ENCODE data around the gene ST7. TPM values are rescaled to one million over a fixed set of nuclear protein-coding genes. Genes with fewer than 3 reads are reported as not detected.

ST7 gene
- total RNA-seq, 1 experiment from 2014 or later, result 12.4 TPM

GRCh38 chr7:117247809-117248208 lies 294.5 kb downstream of the ST7 start:
- H3K4me1 Mint-ChIP-seq, result no peaks in the 10 kb centered on the region
- peaks cover 9% of the 10 kb centered on the region; the same call in 1 of the 2 replicates for H3K36me3 Mint-ChIP-seq
- no peak for TF ChIP-seq ZNF671 (CRISPR knock-in tag; IDR thresholded peaks at IDR 0.05)
- no peak for TF ChIP-seq TCF7 (CRISPR knock-in tag; IDR thresholded peaks at IDR 0.05; ENCODE audit: low read depth)
- TF ChIP-seq GABPB1 (CRISPR knock-in tag; IDR thresholded peaks at IDR 0.05), result no peak
- TF ChIP-seq, protein P1, sequence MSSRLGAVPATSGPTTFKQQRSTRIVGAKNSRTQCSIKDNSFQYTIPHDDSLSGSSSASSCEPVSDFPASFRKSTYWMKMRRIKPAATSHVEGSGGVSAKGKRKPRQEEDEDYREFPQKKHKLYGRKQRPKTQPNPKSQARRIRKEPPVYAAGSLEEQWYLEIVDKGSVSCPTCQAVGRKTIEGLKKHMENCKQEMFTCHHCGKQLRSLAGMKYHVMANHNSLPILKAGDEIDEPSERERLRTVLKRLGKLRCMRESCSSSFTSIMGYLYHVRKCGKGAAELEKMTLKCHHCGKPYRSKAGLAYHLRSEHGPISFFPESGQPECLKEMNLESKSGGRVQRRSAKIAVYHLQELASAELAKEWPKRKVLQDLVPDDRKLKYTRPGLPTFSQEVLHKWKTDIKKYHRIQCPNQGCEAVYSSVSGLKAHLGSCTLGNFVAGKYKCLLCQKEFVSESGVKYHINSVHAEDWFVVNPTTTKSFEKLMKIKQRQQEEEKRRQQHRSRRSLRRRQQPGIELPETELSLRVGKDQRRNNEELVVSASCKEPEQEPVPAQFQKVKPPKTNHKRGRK (CRISPR knock-in tag; IDR thresholded peaks at IDR 0.05; ENCODE audit: borderline replicate concordance), result no peak
- no peak for TF ChIP-seq FOXJ3 (CRISPR knock-in tag; IDR thresholded peaks at IDR 0.05; ENCODE audit: borderline replicate concordance)
- TF ChIP-seq EMX1 (CRISPR knock-in tag; IDR thresholded peaks at IDR 0.05), result no peak
- TF ChIP-seq, protein P2, sequence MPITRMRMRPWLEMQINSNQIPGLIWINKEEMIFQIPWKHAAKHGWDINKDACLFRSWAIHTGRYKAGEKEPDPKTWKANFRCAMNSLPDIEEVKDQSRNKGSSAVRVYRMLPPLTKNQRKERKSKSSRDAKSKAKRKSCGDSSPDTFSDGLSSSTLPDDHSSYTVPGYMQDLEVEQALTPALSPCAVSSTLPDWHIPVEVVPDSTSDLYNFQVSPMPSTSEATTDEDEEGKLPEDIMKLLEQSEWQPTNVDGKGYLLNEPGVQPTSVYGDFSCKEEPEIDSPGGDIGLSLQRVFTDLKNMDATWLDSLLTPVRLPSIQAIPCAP (CRISPR knock-in tag; IDR thresholded peaks at IDR 0.05), result no peak
- TF ChIP-seq, protein P3, sequence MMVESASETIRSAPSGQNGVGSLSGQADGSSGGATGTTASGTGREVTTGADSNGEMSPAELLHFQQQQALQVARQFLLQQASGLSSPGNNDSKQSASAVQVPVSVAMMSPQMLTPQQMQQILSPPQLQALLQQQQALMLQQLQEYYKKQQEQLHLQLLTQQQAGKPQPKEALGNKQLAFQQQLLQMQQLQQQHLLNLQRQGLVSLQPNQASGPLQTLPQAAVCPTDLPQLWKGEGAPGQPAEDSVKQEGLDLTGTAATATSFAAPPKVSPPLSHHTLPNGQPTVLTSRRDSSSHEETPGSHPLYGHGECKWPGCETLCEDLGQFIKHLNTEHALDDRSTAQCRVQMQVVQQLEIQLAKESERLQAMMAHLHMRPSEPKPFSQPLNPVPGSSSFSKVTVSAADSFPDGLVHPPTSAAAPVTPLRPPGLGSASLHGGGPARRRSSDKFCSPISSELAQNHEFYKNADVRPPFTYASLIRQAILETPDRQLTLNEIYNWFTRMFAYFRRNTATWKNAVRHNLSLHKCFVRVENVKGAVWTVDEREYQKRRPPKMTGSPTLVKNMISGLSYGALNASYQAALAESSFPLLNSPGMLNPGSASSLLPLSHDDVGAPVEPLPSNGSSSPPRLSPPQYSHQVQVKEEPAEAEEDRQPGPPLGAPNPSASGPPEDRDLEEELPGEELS (CRISPR knock-in tag; IDR thresholded peaks at IDR 0.05), result no peak
- no peak for TF ChIP-seq MXD4 (CRISPR knock-in tag; IDR thresholded peaks at IDR 0.05; ENCODE audit: borderline replicate concordance)
- TF ChIP-seq SMAD3 (CRISPR knock-in tag; IDR thresholded peaks at IDR 0.05; ENCODE audit: borderline replicate concordance), result no peak
- TF ChIP-seq ZNF138 (CRISPR knock-in tag; conservative IDR thresholded peaks at IDR 0.05), result no peak
- TF ChIP-seq, protein P4, sequence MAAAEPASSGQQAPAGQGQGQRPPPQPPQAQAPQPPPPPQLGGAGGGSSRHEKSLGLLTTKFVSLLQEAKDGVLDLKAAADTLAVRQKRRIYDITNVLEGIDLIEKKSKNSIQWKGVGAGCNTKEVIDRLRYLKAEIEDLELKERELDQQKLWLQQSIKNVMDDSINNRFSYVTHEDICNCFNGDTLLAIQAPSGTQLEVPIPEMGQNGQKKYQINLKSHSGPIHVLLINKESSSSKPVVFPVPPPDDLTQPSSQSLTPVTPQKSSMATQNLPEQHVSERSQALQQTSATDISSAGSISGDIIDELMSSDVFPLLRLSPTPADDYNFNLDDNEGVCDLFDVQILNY (CRISPR knock-in tag; IDR thresholded peaks at IDR 0.05), result no peak
- TF ChIP-seq, protein P5, sequence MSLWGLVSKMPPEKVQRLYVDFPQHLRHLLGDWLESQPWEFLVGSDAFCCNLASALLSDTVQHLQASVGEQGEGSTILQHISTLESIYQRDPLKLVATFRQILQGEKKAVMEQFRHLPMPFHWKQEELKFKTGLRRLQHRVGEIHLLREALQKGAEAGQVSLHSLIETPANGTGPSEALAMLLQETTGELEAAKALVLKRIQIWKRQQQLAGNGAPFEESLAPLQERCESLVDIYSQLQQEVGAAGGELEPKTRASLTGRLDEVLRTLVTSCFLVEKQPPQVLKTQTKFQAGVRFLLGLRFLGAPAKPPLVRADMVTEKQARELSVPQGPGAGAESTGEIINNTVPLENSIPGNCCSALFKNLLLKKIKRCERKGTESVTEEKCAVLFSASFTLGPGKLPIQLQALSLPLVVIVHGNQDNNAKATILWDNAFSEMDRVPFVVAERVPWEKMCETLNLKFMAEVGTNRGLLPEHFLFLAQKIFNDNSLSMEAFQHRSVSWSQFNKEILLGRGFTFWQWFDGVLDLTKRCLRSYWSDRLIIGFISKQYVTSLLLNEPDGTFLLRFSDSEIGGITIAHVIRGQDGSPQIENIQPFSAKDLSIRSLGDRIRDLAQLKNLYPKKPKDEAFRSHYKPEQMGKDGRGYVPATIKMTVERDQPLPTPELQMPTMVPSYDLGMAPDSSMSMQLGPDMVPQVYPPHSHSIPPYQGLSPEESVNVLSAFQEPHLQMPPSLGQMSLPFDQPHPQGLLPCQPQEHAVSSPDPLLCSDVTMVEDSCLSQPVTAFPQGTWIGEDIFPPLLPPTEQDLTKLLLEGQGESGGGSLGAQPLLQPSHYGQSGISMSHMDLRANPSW (CRISPR knock-in tag; conservative IDR thresholded peaks at IDR 0.05; ENCODE audit: low read depth), result no peak
- POLR2A ChIA-PET, result no interaction called here
- DNase-seq (ENCODE audit: low spot score), result no peak
- H3K27me3 Mint-ChIP-seq (ENCODE audit: low read depth), result no peaks in the 10 kb centered on the region; the same call in 1 of the 2 replicates
- H3K9me3 Mint-ChIP-seq, result peaks cover 23% of the 10 kb centered on the region
- no peak overlapping the region for H3K4me3 Mint-ChIP-seq
- ATAC-seq, result no peak
- CTCF ChIA-PET, result no interaction called here
- H3K27ac Mint-ChIP-seq, result no peak overlapping the region

- CTCF ChIA-PET, result no interaction called here
- Mint-ChIP-seq H3K27ac (peak overlapping the region; percentile 5; the same call in 1 of the 2 replicates), H3K36me3 (peaks cover 9% of the 10 kb centered on the region; the same call in 1 of the 2 replicates), H3K9me3 (peaks cover 23% of the 10 kb centered on the region), H3K27me3 (ENCODE audit: low read depth) (no peaks in the 10 kb centered on the region; the same call in 1 of the 2 replicates), H3K4me3 (no peak overlapping the region), H3K4me1 (no peaks in the 10 kb centered on the region)
- ATAC-seq (no peak), DNase-seq (ENCODE audit: low spot score) (no peak)
- TF ChIP-seq ZNF671 (CRISPR knock-in tag; IDR thresholded peaks at IDR 0.05) (no peak), TCF7 (CRISPR knock-in tag; IDR thresholded peaks at IDR 0.05; ENCODE audit: low read depth) (no peak), ZSCAN18 (CRISPR knock-in tag; IDR thresholded peaks at IDR 0.05) (no peak), ETV6 (CRISPR knock-in tag; IDR thresholded peaks at IDR 0.05) (no peak), ATF2 (CRISPR knock-in tag; IDR thresholded peaks at IDR 0.05; ENCODE audit: borderline replicate concordance, low read depth) (no peak)
- POLR2A ChIA-PET, result no interaction called here
Measured at GRCh38 chr7:117248829-117249228, 295.5 kb downstream of the ST7 start.

Data from WTC11 (cell line).